ENCODE measurements around the gene THEMIS. TPM values are rescaled to one million over a fixed set of nuclear protein-coding genes. Genes with fewer than 3 reads are reported as not detected.

THEMIS gene
- total RNA-seq, 2 experiments from 2014 or later, result 22.9 to 24.5 TPM

DNA sequence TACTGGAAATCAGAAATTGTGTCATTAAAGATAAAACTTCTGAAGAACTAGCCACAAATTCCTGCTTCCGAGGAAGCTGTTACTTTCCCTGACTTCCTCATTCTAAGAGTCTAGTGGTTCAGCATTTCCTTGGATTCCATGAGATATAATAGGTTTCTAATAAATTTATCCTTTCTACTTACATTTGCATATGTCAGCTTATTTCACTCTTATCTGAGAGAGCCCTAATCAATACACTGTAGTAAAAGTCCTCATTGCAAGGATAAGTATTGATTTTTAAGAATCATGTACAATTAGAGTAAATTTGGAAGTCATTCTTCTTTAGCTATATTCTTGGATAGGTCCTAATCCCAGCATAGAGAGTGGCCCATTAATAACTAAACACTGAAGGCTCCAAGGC lies 16.9 kb upstream of the THEMIS start:
- peak overlapping the region; percentile 60 for H3K4me3 Mint-ChIP-seq
- ATAC-seq, result no peak
- no peak for DNase-seq
- intact Hi-C loops (cut with DNase I, micrococcal nuclease), result loop anchor here in 1 of 2 experiments (2.0 kb wide), 1 partner anchor 17 kb away; no protein-coding TSS in a partner anchor
- ChIA-PET POLR2A (no interaction called here), CTCF (interaction anchor here (0.9 to 1.8 kb wide), 8 partner anchors 10 to 63 kb away, joined by 3 to 10 read pairs (median 4); no protein-coding TSS in a partner anchor)
- H3K36me3 Mint-ChIP-seq (ENCODE audit: low read depth), result peaks cover 6% of the 10 kb centered on the region
- no peaks in the 10 kb centered on the region for H3K27me3 Mint-ChIP-seq
- peak overlapping the region; percentile 74 for H3K27ac Mint-ChIP-seq
- H3K4me1 Mint-ChIP-seq, result peaks cover 84% of the 10 kb centered on the region
- no peaks in the 10 kb centered on the region for H3K9me3 Mint-ChIP-seq (ENCODE audit: low read depth)

DNA sequence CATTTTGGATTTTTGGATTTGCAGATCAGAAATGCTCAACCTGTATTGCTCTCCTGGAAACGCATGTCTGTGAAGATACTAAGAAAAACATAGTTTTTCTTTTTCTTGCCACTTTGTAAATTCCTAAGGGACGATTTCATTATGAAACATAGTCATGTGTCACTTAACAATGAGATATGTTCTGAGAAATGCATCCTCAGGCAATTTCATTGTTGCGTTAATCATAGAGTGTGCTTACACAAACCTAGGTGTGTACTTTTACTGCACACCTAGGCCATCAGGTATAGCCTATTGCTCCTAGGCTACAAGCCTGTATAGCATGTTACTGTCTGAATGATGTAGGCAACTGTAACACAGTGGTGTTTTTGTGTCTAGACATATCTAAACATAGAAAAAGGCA lies 13.4 kb upstream of the THEMIS start:
- Mint-ChIP-seq H3K4me3 (no peak overlapping the region), H3K36me3 (ENCODE audit: low read depth) (peaks cover 30% of the 10 kb centered on the region), H3K4me1 (peaks cover 59% of the 10 kb centered on the region), H3K27ac (no peak overlapping the region), H3K9me3 (ENCODE audit: low read depth) (peaks cover 21% of the 10 kb centered on the region), H3K27me3 (no peaks in the 10 kb centered on the region)
- POLR2A ChIA-PET, result no interaction called here
- CTCF ChIA-PET, result no interaction called here
- intact Hi-C loops (cut with DNase I, micrococcal nuclease), result no loop called here
- DNase-seq (no peak), ATAC-seq (no peak)

DNA sequence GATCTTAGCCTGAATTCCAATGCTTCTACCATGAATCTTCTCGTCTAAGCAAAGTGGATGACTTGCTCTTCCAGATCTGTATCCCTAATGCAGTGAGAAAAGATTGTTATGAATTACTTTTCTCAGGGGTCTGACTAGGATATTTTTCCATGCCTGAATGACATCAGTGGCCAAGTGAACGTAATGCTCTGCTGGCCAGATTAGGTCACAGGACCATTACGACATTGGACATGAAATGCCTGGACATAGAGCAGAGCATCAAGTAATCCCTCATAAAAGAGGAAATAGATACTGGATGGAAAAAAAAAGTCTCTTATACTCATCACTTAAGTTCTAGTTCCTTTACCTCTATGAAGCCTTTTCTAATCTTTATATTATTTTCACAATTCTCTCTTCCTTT lies 12.1 kb upstream of the THEMIS start:
- Mint-ChIP-seq H3K36me3 (ENCODE audit: low read depth) (peaks cover 32% of the 10 kb centered on the region), H3K27ac (no peak overlapping the region), H3K4me3 (no peak overlapping the region), H3K27me3 (no peaks in the 10 kb centered on the region), H3K9me3 (ENCODE audit: low read depth) (peaks cover 21% of the 10 kb centered on the region), H3K4me1 (peaks cover 56% of the 10 kb centered on the region)
- ATAC-seq (no peak), DNase-seq (no peak)
- ChIA-PET POLR2A (no interaction called here), CTCF (interaction anchor here (0.5 to 0.7 kb wide), 2 partner anchors 9 to 21 kb away, joined by 3 read pairs; no protein-coding TSS in a partner anchor)
- intact Hi-C loops (cut with DNase I, micrococcal nuclease), result no loop called here

DNA sequence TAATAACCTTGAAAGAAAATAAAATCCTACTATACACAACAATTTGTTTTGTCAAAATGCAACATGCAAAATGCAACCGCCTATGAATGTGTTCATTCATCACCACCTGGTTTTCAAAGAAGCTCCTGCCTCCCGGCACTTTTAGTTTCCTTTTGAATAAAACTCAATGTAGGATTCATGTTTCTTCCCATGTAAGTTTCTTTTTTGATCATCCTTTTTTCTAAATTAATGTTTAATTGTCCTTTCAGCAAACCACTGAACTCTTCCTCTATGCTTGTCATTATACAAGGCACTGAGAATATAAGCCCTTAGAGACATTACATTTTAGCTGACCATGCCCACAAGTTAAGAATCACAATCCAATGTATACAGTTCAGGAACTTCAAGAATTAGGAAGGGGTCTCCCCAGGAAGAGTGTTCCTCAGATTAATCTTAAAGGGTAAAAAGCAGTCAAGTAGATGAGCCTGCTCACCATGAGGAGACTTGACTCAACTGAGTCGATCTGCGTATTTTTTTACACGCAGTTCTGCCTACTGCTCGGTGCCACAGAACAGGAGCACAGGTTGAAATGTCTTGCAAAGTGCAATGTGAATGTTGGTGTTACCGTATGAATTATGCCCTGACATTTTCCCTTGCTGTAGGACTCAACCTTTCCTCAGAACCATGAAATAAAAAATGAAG lies 7.2 kb upstream of the THEMIS start:
- Mint-ChIP-seq H3K27ac (peak overlapping the region; percentile 84), H3K36me3 (ENCODE audit: low read depth) (peaks cover 33% of the 10 kb centered on the region), H3K4me3 (peak overlapping the region; percentile 61), H3K9me3 (ENCODE audit: low read depth) (peaks cover 25% of the 10 kb centered on the region), H3K4me1 (peaks cover 55% of the 10 kb centered on the region), H3K27me3 (no peaks in the 10 kb centered on the region)
- peak; percentile 83 for ATAC-seq
- peak; percentile 61 for DNase-seq
- POLR2A ChIA-PET, result interaction anchor here (0.7 to 1.1 kb wide), 2 partner anchors 60 to 64 kb away, joined by 3 to 4 read pairs; no protein-coding TSS in a partner anchor
- intact Hi-C loops (cut with DNase I, micrococcal nuclease), result loop anchor here (1.0 to 10.0 kb wide), 9 partner anchors 8 to 423 kb away; no protein-coding TSS in a partner anchor
- CTCF ChIA-PET, result interaction anchor here (0.7 to 3.4 kb wide), 11 partner anchors 7 to 171 kb away, joined by 3 to 15 read pairs (median 4); partner anchors contain the start of gene THEMIS

DNA sequence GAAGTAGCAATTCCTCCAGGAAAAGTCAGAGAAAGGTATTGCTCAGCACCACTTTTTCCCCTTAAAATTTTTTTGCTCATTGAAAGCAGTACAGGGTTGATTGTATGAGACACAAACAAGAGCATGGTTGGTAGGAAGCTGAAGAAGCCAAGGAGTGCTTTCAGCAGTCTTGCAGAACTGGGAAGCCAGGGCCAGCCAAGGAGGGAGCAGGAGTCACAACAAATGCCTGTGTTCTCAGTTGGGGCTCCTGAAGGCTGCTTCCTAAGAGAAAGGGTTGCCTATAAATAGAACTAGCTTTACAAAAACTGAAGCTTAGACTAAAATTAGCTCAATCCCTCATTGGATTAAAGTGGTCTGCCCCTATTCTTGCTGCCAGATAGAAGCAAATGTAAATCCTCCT lies 3.3 kb upstream of the THEMIS start:
- ChIA-PET POLR2A (interaction anchor here (0.7 kb wide), 1 partner anchor 107 kb away, joined by 6 read pairs; no protein-coding TSS in a partner anchor), CTCF (interaction anchor here (0.7 to 1.2 kb wide), 3 partner anchors 9 to 35 kb away, joined by 3 to 6 read pairs (median 3); no protein-coding TSS in a partner anchor)
- H3K27me3 Mint-ChIP-seq, result no peaks in the 10 kb centered on the region
- H3K4me1 Mint-ChIP-seq, result peaks cover 63% of the 10 kb centered on the region
- no peak overlapping the region for H3K27ac Mint-ChIP-seq
- no peak for ATAC-seq
- peaks cover 11% of the 10 kb centered on the region for H3K36me3 Mint-ChIP-seq (ENCODE audit: low read depth)
- intact Hi-C loops (cut with DNase I, micrococcal nuclease), result loop anchor here (5.0 to 10.0 kb wide), 3 partner anchors 33 to 423 kb away; no protein-coding TSS in a partner anchor
- H3K4me3 Mint-ChIP-seq, result no peak overlapping the region
- DNase-seq, result no peak
- peaks cover 4% of the 10 kb centered on the region for H3K9me3 Mint-ChIP-seq (ENCODE audit: low read depth)

DNA sequence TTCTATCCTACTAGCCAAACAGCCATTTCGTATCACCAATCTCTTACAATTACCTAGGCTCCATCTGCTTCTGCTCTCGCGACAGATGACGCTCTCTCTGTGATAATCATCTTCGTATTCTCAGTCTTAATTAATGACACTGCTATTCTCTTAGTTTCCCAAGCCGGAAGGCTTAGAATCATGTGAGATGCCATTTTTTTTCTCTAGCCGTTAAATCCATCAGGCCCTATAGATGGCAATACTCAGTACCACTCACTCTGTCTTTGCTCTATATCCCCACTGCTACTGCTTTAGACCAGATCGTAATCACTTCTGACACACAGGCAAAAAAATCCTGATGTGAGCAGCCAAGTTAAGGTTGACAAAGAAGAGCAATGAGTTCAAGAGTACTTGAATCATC lies 2.1 kb upstream of the THEMIS start:
- H3K4me3 Mint-ChIP-seq, result peak overlapping the region; percentile 53

DNA sequence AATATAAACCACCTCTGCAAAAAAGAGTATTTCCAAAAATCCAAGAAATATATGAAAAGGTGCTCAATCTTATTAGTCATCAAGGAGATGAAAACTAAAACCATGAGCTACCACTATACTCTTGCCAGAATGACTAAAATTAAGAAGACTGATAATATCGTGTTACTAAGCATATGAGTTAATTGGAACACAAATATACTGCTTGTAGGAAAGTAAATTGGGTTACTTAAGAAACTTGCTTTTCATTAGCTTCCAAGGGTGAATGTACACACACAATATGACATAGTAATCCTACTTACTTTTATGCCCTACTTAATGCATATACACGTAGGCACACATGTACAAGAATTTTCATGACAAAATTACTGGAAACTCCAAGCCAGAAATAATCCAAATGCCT lies 3.4 kb downstream of the THEMIS start:
- Mint-ChIP-seq H3K4me1 (peaks cover 50% of the 10 kb centered on the region), H3K27ac (peak overlapping the region; percentile 90), H3K36me3 (ENCODE audit: low read depth) (peaks cover 10% of the 10 kb centered on the region), H3K9me3 (ENCODE audit: low read depth) (peaks cover 3% of the 10 kb centered on the region), H3K27me3 (no peaks in the 10 kb centered on the region), H3K4me3 (peak overlapping the region; percentile 91)
- intact Hi-C loops (cut with DNase I, micrococcal nuclease), result loop anchor here (1.0 to 5.0 kb wide), 6 partner anchors 11 to 625 kb away; partner anchors contain the start of gene PTPRK (in 1 of the 2)
- ChIA-PET CTCF (interaction anchor here (1.1 kb wide), 1 partner anchor 160 kb away, joined by 5 read pairs; no protein-coding TSS in a partner anchor), POLR2A (no interaction called here)
- DNase-seq (no peak), ATAC-seq (peak; percentile 60)

More for the DNA sequence above, 2.1 kb upstream of the THEMIS start:
- intact Hi-C loops (cut with DNase I, micrococcal nuclease), result loop anchor here (5.0 to 10.0 kb wide), 3 partner anchors 34 to 424 kb away; no protein-coding TSS in a partner anchor
- Mint-ChIP-seq H3K4me1 (peaks cover 65% of the 10 kb centered on the region), H3K27ac (peak overlapping the region; percentile 53), H3K27me3 (no peaks in the 10 kb centered on the region), H3K9me3 (ENCODE audit: low read depth) (peaks cover 8% of the 10 kb centered on the region), H3K36me3 (ENCODE audit: low read depth) (peaks cover 17% of the 10 kb centered on the region)
- peak; percentile 47 for ATAC-seq
- peak; percentile 29 for DNase-seq
- ChIA-PET CTCF (interaction anchor here (0.7 kb wide), 1 partner anchor 21 kb away, joined by 3 read pairs; no protein-coding TSS in a partner anchor), POLR2A (no interaction called here)

DNA sequence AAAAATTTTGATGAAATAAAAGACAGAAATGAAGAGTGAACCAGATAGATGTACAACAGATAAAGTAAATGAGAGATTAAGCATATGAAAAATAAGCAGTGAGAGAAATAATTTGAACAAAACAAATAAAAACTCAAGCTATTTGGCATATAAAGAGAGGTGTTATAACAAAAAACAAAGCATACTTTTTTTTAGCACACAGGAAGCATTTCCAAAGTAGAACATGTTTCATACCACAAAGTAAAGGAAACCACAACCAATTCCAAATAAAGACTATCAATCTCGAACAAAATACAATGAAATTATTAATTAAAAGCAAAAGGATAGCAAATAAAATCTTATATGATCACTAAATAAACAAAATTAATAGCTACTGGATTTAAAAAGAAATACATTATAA lies 6.8 kb downstream of the THEMIS start:
- Mint-ChIP-seq H3K27ac (peak overlapping the region; percentile 96), H3K4me1 (peaks cover 61% of the 10 kb centered on the region), H3K4me3 (peak overlapping the region; percentile 77)

DNA sequence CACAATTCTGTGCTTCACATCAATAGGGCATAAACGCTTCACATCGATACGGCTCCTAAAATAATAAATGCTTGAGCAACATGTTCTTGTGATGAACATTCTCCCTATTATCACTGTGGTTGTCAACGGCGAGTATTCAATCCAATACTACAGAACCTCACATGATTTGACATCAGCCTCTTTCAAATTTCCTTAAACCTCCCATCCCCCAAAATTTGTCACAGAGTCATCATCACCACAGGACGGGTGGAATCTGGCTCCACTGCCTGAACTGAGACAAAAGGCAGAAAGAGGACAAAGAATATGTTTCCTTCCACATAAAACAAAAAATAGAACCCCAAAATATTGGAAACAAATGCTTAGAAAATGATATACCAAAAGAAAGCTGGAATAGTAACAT lies 7.3 kb downstream of the THEMIS start:
- ATAC-seq (peak; percentile 82), DNase-seq (peak; percentile 63)
- POLR2A ChIA-PET, result no interaction called here
- peaks cover 58% of the 10 kb centered on the region for H3K4me1 Mint-ChIP-seq
- peak overlapping the region; percentile 77 for H3K4me3 Mint-ChIP-seq
- H3K27me3 Mint-ChIP-seq, result no peaks in the 10 kb centered on the region
- H3K27ac Mint-ChIP-seq, result peak overlapping the region; percentile 96
- CTCF ChIA-PET, result interaction anchor here (0.8 to 3.1 kb wide), 8 partner anchors 9 to 350 kb away, joined by 3 to 11 read pairs (median 4); no protein-coding TSS in a partner anchor
- H3K9me3 Mint-ChIP-seq (ENCODE audit: low read depth), result peaks cover under 1% of the 10 kb centered on the region
- peaks cover 25% of the 10 kb centered on the region for H3K36me3 Mint-ChIP-seq (ENCODE audit: low read depth)
- intact Hi-C loops (cut with DNase I, micrococcal nuclease), result loop anchor here in 1 of 2 experiments (1.0 to 2.0 kb wide), 2 partner anchors 16 to 39 kb away; no protein-coding TSS in a partner anchor

More for the DNA sequence above, 6.8 kb downstream of the THEMIS start:
- intact Hi-C loops (cut with DNase I, micrococcal nuclease), result no loop called here
- Mint-ChIP-seq H3K27me3 (no peaks in the 10 kb centered on the region), H3K9me3 (ENCODE audit: low read depth) (peaks cover 3% of the 10 kb centered on the region), H3K36me3 (ENCODE audit: low read depth) (peaks cover 28% of the 10 kb centered on the region)
- ChIA-PET POLR2A (no interaction called here), CTCF (interaction anchor here (0.7 to 3.1 kb wide), 8 partner anchors 10 to 349 kb away, joined by 3 to 11 read pairs (median 4); no protein-coding TSS in a partner anchor)
- ATAC-seq, result no peak
- no peak for DNase-seq

DNA sequence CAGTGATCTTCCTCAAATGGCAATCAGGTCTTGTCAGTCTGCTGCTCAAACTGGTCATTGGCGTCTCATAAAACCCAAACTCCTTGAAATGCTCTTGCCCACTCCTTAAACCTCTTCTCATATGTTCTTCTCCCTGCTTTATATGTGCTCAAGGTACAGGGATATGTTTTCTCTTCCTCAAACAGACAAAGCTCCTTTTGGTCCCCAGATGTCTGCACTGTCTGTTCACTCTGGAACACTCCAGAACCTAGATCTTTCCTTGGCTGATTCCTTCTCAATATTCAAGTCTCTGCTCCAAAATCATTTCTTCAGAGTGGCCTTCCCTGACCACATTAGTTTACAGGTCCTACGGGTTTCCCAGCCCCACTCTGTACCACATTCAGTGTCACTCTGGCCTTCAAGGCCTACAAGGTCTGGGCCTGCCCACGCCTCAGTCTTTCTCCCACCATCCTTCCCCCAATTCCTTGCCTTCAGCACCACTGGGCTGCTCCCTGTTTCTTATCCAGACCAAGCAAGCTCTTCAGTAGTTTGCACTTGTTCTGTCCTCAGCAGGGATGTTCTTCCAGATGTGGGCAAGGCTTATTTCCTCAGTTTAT lies 9.0 kb downstream of the THEMIS start:
- CTCF ChIA-PET, result interaction anchor here (0.6 to 1.5 kb wide), 6 partner anchors 25 to 155 kb away, joined by 3 to 6 read pairs (median 4); no protein-coding TSS in a partner anchor
- H3K4me3 Mint-ChIP-seq, result peak overlapping the region; percentile 18

DNA sequence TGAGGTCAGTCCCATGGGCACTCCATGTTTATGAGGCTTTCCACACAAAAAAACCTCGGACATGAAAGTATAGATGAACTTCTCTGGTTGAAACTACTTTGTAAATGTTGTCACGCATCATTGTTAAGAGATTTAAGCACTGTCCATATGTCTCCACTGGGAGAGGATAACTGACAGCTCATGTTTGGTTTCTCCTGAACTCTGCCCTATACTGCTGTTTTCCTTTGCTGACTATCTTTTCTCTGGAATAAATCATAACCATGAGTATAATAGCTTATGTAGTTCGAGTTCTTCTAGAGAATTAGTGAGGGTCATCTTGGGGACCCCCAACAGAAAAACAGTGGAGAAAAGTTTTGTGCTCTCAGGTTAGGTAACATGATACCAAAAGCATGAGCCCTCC lies 14.3 kb downstream of the THEMIS start:
- DNase-seq (no peak), ATAC-seq (no peak)
- Mint-ChIP-seq H3K4me1 (peaks cover 75% of the 10 kb centered on the region), H3K36me3 (ENCODE audit: low read depth) (peaks cover 46% of the 10 kb centered on the region), H3K27ac (peak overlapping the region; percentile 37), H3K9me3 (ENCODE audit: low read depth) (peaks cover 17% of the 10 kb centered on the region), H3K4me3 (no peak overlapping the region), H3K27me3 (no peaks in the 10 kb centered on the region)
- POLR2A ChIA-PET, result no interaction called here
- intact Hi-C loops (cut with DNase I, micrococcal nuclease), result no loop called here
- CTCF ChIA-PET, result interaction anchor here (0.6 kb wide), 1 partner anchor 8 kb away, joined by 3 read pairs; no protein-coding TSS in a partner anchor

More for the DNA sequence above, 9.0 kb downstream of the THEMIS start:
- POLR2A ChIA-PET, result no interaction called here
- peaks cover 28% of the 10 kb centered on the region for H3K36me3 Mint-ChIP-seq (ENCODE audit: low read depth)
- no peaks in the 10 kb centered on the region for H3K27me3 Mint-ChIP-seq
- peaks cover 4% of the 10 kb centered on the region for H3K9me3 Mint-ChIP-seq (ENCODE audit: low read depth)
- peaks cover 54% of the 10 kb centered on the region for H3K4me1 Mint-ChIP-seq
- intact Hi-C loops (cut with DNase I, micrococcal nuclease), result loop anchor here in 1 of 2 experiments (2.0 kb wide), 1 partner anchor 37 kb away; no protein-coding TSS in a partner anchor
- DNase-seq (no peak), ATAC-seq (no peak)
- peak overlapping the region; percentile 30 for H3K27ac Mint-ChIP-seq
